NCI-H2107 treated with DMSO at 0.1 percent for 48 hours (cell line): ENCODE results near the gene SKIDA1.
A peak's percentile ranks its signal among the peaks of the same experiment; 100 is the strongest.

ENCODE experiments used
- DNase-seq: peaks from one replicate; lab custom pipeline; 2025; ENCODE audit not compliant: unreplicated experiment; lab: John Stamatoyannopoulos, UW

The SKIDA1 gene

DNA sequence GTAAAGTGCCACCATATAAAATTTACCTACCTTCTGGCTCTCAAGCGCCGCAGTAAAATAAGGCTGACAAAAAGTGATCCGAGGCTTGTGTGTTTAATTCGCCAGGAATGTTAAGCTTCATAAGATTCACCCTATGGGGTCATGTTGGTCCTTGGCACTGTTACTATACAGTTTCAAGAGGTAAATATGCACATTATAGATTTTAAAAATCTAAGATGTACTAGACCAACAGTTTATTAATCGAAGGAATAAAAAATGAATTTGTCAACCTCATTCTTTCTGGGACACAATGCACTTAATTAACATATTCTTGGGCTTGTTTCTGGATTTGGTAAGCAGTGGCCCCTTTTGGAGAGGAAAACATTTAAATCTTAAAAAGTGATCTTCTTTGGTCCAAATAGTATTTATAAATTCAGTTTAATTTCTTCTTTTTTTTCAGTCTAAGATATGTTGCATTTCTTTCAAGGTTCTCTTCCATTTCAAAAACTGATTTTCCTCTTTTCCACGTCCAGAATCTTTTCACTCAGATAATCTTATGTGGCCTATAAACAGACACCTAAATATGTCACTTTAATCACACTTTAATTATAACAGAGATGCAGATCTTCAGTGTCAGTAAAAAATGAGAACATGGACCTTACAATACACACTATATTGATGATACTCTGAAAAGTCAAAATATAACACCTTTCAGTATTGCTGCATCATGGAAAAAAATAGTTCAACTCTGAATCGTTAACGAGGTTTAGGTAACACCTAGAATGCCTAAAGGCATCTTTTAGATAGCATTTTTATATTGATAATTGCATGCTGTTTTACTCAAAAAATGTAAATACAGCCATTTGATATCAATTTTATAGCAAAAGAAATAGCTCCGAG lies 3.8 kb upstream of the SKIDA1 start:
- DNase-seq: peak; percentile 68

DNA sequence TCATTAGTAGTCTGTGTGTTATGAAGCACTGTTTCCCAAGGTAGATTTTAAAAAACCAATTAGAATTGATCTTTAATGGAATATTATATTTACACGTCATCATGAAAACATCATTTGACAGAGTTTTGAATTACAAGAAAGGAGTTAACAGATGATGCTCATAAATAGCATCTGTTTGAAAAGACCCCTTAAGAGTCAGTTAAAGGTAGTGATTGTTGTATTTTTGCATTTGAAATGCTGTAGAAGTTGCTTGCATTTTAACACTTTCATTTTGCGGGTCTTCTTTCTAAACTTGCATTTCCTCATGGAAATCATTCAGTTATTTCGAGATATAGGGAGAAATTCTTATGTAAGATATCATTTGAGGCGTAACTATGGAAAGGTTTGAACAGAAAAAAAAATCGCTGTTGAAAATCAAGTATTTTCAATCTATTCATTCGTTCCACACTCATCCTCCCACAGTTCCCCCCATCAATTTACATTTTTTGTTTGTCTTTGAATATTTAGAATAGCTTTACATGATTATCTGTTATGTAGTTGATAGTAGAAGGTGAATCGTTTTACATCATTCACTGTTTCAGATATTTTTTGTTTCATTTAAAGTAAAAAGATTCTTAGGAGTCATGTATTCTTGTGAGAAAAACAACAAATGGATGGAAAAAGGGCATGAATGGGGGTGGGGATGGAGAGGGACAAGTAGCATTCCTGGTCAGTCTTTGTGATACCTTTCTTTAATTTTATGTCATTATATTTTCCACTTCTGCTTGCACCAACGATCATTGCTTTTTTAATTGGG lies 3.0 kb upstream of the SKIDA1 start:
- DNase-seq: no peak

DNA sequence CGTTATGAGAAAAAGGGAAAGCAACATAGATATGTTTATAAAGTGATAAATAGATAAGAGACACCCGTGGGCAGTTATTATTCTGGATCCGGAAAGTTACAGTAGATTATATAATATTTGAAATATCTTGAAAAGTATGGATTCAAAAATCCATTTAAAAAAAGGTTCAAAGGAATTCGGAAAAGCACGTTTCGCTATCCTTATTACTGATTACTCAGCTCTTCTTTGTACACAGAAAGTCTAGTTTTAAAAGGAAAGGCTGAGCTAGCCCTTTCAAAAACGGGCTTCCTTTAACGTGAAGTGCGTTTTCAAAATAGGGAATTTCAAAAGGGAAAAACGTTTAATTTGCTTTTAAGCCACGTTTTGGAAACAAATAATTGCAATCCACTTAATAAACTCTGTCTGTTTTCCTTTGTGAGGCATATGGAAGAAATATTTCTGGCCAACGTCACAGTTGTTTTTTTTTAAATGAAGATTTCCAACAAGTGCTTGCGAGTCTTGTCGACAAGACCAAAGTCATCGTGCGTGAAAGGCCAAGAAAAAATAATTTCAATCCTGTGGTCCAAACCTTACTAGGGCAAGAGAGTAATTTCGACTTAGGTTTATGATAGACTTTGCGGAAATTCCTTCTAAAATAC lies 2.2 kb upstream of the SKIDA1 start:
- peak; percentile 34 for DNase-seq

DNA sequence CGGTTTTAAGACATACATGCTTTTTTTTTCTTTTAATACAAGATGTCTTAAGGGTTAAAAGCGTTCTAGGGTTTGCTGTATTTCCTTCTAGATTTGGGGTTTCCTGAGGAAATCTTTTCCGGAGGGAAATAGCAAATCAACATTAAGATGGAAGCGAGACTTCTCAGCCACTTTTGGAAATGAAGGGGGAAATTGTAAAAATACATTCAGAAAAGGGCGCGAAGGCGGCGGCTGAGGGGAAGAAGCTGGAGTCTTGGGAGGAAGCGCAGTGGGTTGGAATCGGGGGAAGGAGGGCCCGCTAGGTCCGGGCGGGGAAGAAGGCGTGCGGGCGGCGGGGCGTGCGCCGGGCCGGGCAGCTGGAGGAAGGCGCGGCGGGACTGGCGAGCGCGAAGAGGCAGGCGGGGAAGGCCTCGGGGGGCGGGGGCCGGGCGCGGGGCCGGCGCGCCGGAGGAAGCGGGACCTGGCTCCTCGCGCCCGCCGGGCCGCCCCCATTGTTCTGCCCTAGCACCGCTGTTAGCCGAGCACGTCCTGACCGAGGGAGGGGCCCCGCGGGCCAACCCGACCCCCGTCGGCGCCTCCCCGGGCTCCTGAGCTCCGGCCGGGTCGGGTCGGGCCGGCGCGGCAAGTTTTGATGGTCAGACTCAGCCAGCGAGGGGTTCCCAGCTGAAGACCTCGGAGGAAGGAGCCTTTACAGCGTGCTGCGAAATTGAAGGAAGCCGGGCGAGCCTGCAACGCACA lies 1.5 kb upstream of the SKIDA1 start:
- no peak for DNase-seq

DNA sequence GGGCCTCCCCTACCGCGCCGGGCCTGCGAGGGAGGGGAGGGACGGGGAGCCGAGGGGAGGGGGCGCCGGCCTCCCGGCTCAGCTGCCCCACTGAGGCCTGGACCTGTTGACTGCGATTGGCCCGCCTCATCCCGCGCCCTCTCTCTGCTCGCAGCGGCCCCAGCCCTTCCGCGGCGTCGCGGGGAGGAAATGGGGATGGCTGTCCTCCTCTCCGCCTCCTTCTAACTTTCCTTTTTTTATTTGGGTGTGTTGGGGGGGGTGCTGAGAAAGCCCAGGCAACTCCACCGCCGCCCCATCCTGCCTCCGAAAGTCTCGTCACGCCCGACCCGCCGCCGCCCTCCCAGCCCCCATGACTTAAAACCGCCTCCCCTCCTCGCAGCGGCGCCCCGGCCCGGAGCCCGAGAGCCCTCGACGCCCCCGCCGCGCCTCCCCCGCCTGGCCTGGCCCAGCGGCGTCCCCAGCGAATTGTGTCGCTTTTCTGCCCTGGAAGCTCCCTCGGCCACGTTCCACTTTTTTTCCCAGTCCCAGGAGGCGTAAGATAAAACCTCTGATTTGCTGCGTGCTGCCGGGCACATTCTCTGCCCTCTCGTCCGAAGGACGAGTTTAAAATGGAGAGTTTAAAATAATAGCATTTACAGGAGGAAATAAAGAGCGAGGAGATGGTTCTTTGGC lies 842 bp upstream of the SKIDA1 start:
- no peak for DNase-seq

DNA sequence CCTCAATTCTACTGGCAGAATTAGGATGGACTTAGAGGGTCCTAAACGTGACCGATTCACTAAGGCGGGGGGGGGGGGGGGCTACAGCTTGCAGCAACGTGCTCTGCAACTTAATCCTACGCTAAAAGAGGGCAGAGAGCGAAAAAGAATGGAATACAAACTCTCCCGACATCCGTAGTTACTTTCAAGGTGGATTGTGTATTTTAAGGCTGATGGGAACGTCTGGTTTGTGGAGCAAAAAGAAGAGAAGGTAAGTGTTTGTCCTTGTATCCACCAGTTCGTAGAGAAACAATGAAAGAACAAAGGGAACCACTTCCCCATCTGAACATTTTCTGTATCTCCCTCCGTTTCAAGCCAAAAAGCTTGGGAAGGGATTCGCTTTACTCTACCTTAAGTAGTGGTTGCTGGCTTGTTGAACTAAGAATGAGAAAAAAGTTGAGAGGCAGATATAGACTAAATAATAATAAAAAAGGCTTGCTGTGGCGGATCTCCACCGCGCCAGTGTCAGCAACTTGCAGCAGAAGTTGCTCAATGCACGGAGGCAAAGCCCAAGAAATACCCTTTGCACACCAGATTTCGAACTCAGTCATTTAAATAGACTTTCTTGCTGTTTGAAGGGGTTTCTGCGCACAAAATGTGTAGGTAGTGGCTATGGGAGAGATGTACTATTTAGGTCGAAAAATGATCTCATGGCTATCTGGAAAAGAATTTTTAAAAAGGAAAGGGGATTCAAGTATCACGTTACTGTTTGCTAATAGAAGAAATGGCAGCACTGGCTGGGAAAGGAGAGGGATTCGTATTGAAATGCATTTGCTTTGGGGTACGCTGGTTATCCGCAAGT lies 736 bp downstream of the SKIDA1 start:
- no peak for DNase-seq

DNA sequence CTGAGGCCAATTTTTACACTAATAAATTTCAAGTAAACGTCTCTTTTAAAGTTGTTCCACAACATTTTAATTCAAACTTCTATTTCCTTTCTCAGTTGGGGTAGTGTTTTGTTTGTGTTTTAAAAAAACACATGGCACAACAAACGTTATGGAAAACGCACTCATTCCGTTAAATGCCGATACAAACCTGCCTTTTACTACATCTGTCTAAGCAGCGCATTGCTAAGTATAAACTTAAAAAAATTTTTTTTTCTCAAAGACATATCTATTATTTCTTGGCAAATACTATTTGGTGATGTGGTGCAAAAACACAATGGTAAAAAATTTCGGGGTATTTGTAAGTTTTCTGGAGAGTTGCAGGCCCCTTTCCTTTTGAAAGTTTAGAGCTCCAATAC lies 1.4 kb downstream of the SKIDA1 start:
- DNase-seq: no peak

DNA sequence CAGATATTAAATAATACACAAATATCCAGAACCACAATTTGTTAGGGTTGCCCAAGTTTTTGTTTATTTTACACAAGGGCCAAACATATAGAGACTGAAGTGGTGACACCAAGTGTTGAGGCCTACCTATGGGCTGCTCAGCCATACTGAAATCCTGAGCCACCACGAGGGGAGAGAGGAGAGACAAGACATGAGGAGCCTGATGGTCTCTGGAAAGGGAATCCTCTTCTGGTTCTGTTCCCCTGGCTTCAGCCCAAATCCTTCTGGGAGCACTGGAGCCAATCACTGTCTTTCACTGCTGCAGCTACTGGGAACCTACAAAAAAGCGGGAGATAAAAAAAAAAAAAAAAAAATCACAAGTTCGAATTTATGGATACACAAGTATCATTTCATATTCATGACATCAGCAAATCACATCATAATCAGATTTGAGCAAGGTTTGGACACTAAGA lies 1.9 kb downstream of the SKIDA1 start:
- no peak for DNase-seq

DNA sequence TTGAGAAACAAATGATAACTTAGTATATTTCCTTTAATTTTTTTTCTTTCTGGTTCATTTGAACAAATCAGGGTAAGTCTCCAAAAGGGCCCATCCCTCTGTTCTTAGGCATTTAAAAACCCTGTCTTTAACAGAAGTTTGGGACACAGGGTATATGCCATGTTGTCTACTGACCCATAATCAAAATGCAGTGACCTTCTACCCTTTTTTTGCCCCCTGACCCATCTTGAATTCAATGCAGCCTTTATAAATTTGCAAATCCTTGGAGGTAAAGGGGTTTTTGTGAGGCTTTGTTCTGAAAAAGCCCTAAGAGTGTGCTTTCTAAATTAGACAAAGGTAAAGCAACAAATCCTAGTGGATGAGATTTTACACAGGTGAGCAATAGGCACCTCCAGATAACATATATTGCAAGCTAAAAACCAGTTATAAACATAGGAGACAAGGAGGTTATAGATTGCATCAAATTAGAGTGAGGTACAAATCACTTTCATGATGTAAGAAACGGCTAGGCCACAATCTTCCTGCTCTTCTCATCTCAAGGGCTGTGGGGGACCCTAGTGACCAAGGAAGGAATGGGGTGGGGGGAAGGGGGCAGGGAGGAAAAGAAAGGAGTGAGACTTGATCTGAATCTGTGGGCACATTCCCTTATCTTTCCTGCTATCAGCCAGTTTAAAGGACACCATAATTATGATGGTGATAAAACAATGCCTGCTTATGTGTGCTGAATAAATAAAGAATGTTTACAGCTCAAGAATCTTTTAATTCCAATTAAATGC lies 2.7 kb downstream of the SKIDA1 start:
- DNase-seq: no peak

DNA sequence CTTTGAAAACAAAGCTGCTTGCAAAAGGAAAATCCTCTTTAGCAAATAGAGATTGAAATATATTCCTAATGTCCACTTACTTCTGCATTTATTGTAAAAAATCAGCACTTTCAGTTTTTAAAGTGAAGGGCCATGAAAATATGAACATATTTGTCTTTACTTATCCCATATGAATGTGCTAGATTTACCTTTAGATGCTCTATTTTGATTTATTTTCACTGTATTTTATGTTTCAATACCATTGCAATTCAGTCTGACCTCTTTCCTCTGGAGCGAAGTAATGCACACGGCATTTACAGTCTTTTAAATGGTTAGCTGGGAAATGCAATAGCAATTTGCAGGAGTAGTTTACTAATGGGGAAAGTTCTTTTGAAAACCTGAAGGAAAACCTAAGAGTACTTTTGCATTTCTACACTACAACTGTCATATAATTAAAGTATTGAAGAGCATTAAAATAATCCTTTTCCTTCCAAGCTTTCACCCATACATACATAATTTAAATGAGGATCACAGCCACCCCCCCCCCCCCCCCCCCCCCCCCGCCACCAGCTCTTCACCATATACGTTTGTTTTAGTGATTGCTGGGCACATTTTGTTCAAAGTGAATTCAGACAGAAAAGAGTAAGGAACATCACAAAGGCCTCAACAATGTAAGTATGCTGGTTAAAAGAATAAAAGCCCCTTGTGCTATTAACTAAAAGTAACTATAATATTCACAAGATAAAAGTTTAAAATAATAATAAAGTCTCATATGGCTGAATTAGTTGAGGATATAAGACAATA lies 3.5 kb downstream of the SKIDA1 start:
- no peak for DNase-seq

DNA sequence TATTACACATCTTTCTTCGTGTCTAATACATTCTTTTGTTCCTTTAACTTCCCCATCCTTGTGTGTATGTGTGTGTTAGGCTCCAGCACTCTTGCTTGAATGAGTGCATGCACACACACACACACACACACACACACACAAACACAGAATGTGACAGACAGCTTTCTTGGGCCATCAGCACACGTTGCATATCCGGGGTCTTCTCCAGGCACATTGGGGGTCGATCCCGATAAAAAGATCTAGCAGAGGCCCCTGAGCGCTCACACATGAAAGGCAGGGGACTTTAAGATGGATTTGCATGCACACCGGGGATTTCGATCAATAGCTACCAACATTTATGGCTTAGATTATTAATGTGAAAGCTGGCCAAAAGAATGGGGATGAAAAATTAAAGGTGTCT lies 4.5 kb downstream of the SKIDA1 start:
- no peak for DNase-seq

DNA sequence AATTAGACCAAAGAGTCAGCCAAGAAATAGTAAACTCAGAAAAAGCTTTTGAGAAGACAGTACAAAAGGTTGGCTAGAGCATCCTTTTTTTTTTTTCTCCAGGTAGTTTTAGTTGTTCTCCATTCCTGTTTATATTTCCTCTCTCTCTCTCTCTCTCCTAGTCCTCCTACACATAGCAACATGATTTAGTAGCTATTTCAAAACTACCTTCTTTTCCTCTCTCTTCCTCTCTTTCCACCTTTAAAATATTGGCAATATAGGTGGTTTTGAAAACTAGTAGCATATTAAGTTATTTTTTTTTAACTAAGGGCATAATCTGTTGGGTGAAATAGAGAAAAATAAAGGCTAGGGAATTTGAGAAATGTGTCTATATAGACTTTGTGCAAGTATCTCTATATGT lies 5.0 kb downstream of the SKIDA1 start:
- peak; percentile 37 for DNase-seq

DNA sequence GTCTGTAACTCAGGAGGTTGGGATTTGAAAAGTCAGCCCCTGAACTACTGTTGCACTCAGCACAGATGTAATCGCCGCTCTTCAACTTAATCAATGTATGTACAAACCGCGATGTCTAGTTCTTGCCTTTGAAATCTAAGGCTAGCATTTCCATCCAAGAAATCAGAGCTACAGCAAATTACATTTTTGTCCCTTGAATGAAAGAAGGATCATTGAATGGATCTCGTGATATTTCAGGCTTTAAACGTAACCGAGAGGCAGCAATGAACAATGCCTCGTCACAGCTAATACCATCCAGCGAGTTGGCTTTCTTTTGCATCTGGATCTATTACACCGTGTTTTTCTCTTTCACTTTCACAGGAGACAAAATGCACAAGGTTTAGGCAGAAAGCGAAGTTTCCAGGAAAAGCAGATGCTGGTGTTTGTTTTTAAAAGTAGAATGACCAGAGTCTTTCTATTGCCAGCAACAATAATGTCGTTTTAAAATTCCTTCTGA lies 5.5 kb downstream of the SKIDA1 start:
- DNase-seq: no peak

DNA sequence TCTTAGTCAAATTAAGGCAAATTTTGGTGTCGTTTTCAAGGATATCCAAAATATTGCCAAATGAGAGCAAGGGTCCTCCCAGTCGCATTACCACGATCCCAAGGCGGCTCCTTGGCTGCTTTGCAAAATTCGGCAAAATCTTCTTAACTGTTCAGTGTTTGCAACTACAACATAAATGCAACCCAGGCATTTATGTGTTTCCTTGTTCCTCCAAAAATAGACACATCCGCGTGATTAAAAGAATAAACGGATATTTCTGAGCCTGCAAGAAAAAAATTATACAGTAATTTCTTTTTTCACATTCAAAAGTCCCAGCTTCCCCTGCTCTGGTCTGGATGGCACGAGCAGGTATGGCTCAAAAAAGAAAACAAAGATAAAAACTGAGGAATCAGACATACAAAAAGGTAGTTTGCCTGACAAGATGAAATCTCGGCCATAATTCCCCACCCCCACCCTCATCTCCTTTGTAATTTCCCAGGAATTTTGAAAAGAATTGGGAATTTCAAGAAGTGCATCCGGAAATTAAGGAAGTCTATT lies 6.0 kb downstream of the SKIDA1 start:
- no peak for DNase-seq

DNA sequence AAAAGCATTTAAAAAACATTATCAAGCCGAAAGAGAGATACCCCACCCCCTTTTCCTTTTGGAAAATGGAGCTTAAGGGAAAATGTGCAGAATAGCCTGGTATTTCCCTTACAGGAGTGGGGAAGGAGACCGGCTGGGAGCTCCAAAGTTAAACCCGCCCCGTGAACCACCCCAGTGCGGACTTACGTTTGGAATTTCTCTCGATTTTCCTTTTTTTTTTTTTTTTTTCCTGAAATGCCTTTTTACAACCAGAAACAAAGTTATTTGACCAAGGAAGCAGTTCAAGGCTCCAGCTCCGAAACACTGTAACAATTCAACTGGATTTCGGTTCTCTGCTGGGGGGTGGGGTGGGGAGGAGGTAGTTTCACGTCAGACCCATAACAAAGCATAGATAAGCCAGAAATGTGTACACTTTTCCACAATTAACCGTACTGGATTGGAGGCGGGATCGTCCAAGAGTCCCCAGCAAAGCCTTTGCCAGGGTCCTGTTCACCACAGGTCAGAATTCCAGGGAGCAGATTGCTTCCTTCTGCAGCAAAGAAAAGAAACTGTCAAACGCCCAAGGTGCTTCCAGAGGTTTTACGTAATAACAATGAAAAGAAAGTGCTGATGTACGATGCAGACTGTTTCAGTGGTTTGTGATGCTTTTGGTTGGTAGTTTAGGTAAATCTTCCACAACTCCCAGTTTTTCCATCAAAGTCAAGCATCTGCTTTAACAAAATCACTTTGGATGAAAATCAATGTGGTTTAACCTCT lies 6.7 kb downstream of the SKIDA1 start:
- DNase-seq: peak; percentile 38

DNA sequence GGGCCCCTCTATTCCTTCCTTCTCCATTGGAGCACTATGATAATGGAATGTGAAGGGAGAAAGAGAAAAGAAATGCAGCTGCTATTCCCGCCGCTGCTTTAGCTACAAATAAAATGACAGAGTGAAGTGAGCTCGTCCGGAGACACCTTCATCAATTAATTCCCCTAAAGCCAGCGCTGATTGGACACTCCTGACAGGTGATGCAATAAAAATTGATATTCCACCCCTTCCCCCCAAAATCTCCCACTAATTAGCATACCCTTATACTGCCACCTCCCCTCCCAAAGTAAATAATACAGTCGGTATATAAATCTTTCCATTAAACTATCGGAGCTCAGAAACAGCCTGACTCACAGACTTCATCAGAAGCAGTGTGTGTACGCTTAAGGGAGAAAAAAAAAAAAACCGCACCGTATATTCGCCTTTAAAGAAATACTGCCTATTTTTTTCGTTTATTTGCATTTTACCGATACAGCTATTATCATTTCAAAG lies 7.3 kb downstream of the SKIDA1 start:
- DNase-seq: peak; percentile 46
